GM18499 (cell line): Measurements from ENCODE around the gene DMAC2L.

Experiments used
- ATAC-seq: cut with Tn5 transposase; IDR thresholded peaks from one replicate; pipeline ENCODE4 v1.9.1; 2021; ENCODE audit warnings: moderate number of reproducible peaks; ENCODE audit not compliant: insufficient read depth, unreplicated experiment

DMAC2L gene

GRCh38 chr14:50321009-50321660, 9.0 kb downstream of the DMAC2L start:
- ATAC-seq = peak; percentile 85

GRCh38 chr14:50331596-50331995, 19.5 kb downstream of the DMAC2L start:
- ATAC-seq = no peak

- no peak for ATAC-seq
Observed at GRCh38 chr14:50333014-50333509, 20.9 kb downstream of the DMAC2L start.

GRCh38 chr14:50334211-50334610, 22.1 kb downstream of the DMAC2L start:
- no peak for ATAC-seq

GRCh38 chr14:50335389-50335788, 23.3 kb downstream of the DMAC2L start:
- no peak for ATAC-seq

- ATAC-seq = no peak
Observed at GRCh38 chr14:50335989-50336824, 24.1 kb downstream of the DMAC2L start.

- ATAC-seq = no peak
Observed at GRCh38 chr14:50338587-50338986, 26.5 kb downstream of the DMAC2L start.

- ATAC-seq = no peak
Observed at GRCh38 chr14:50339178-50339804, 27.2 kb downstream of the DMAC2L start.

GRCh38 chr14:50340045-50340444, 27.9 kb downstream of the DMAC2L start:
- no peak for ATAC-seq

GRCh38 chr14:50340963-50341362, 28.8 kb downstream of the DMAC2L start:
- ATAC-seq = no peak

- no peak for ATAC-seq
Observed at GRCh38 chr14:50342221-50343078, 30.3 kb downstream of the DMAC2L start.

- no peak for ATAC-seq
Observed at GRCh38 chr14:50343434-50343833, 31.3 kb downstream of the DMAC2L start.

GRCh38 chr14:50344116-50344775, 32.1 kb downstream of the DMAC2L start:
- peak; percentile 90 for ATAC-seq

GRCh38 chr14:50344876-50345563, 32.9 kb downstream of the DMAC2L start:
- ATAC-seq = no peak

GRCh38 chr14:50345846-50346422, 33.8 kb downstream of the DMAC2L start:
- ATAC-seq = no peak

- ATAC-seq = no peak
Observed at GRCh38 chr14:50347521-50347920, 35.4 kb downstream of the DMAC2L start.

- ATAC-seq = no peak
Observed at GRCh38 chr14:50348933-50349332, 36.8 kb downstream of the DMAC2L start.

- ATAC-seq = no peak
Observed at GRCh38 chr14:50350975-50351374, 38.9 kb downstream of the DMAC2L start.

GRCh38 chr14:50352584-50352983, 40.5 kb downstream of the DMAC2L start:
- ATAC-seq = no peak
